BJ (cell line): Measurements from ENCODE around the gene RBMS1. TPM values are rescaled to one million over a fixed set of nuclear protein-coding genes. Genes with fewer than 3 reads are reported as not detected.

Experiments used
- CTCF ChIA-PET: fragments of 350-600 bp; formaldehyde crosslinking; extraction: SDS; loops from one replicate; lab custom pipeline; 2021; ENCODE audit warnings: antibody characterized with exemption, inconsistent platforms; lab: Yijun Ruan, JAX
- POLR2A ChIA-PET: fragments of 300-600 bp; sonication (Branson Sonifier 250); formaldehyde crosslinking; extraction: SDS; loops from one replicate; lab custom pipeline; 2021; ENCODE audit warnings: antibody characterized with exemption; lab: Charles Lee
- DNase-seq: peaks from one replicate; pipeline ENCODE4 v3.0.0-alpha.2; 2011; ENCODE audit warnings: low read depth
- H3K27me3 ChIP-seq: 2 replicates; pipeline ENCODE4 v1.6.0; 2011; ENCODE audit warnings: low read length; ENCODE audit not compliant: control insufficient read depth, insufficient read depth
- H3K36me3 ChIP-seq: 2 replicates; pipeline ENCODE4 v1.5.1; 2011; ENCODE audit warnings: low read length; ENCODE audit not compliant: control insufficient read depth, insufficient read depth
- H3K4me3 ChIP-seq: 2 replicates; pipeline ENCODE4 v1.5.1; 2011; ENCODE audit warnings: low read depth, mild to moderate bottlenecking, control low read depth, low read length
- polyA plus RNA-seq: library from polyadenylated mRNA; depleted of rRNA; stranded (reverse); fragments of >200 nt; gene quantifications from 2 replicates; pipeline ENCODE4 v1.2.3, GENCODE V29; 2011
- TF ChIP-seq, protein P1 (sequence below): IDR thresholded peaks from 2 replicates; pipeline ENCODE4 v1.5.1; 2011; ENCODE audit warnings: low read depth, mild to moderate bottlenecking, control low read depth, inconsistent platforms, low read length, moderate library complexity; ENCODE audit not compliant: insufficient read depth

RBMS1 gene
- polyA plus RNA-seq, 1 experiment = 80.1 TPM

GRCh38 chr2:160349306-160349705, 144.3 kb downstream of the RBMS1 start:
- no peak overlapping the region for H3K4me3 ChIP-seq
- CTCF ChIA-PET = no interaction called here
- POLR2A ChIA-PET = no interaction called here
- TF ChIP-seq, protein P1, sequence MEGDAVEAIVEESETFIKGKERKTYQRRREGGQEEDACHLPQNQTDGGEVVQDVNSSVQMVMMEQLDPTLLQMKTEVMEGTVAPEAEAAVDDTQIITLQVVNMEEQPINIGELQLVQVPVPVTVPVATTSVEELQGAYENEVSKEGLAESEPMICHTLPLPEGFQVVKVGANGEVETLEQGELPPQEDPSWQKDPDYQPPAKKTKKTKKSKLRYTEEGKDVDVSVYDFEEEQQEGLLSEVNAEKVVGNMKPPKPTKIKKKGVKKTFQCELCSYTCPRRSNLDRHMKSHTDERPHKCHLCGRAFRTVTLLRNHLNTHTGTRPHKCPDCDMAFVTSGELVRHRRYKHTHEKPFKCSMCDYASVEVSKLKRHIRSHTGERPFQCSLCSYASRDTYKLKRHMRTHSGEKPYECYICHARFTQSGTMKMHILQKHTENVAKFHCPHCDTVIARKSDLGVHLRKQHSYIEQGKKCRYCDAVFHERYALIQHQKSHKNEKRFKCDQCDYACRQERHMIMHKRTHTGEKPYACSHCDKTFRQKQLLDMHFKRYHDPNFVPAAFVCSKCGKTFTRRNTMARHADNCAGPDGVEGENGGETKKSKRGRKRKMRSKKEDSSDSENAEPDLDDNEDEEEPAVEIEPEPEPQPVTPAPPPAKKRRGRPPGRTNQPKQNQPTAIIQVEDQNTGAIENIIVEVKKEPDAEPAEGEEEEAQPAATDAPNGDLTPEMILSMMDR = no peak
- peaks cover 4% of the 10 kb centered on the region; the same call in 1 of the 2 replicates for H3K36me3 ChIP-seq
- no peak for DNase-seq
- H3K27me3 ChIP-seq = no peaks in the 10 kb centered on the region

GRCh38 chr2:160347269-160347863, 146.2 kb downstream of the RBMS1 start:
- no peak overlapping the region for H3K4me3 ChIP-seq
- H3K27me3 ChIP-seq = no peaks in the 10 kb centered on the region
- TF ChIP-seq, protein P1 = no peak
- DNase-seq = no peak
- ChIA-PET CTCF (no interaction called here), POLR2A (no interaction called here)
- peaks cover 4% of the 10 kb centered on the region; the same call in 1 of the 2 replicates for H3K36me3 ChIP-seq

DNA sequence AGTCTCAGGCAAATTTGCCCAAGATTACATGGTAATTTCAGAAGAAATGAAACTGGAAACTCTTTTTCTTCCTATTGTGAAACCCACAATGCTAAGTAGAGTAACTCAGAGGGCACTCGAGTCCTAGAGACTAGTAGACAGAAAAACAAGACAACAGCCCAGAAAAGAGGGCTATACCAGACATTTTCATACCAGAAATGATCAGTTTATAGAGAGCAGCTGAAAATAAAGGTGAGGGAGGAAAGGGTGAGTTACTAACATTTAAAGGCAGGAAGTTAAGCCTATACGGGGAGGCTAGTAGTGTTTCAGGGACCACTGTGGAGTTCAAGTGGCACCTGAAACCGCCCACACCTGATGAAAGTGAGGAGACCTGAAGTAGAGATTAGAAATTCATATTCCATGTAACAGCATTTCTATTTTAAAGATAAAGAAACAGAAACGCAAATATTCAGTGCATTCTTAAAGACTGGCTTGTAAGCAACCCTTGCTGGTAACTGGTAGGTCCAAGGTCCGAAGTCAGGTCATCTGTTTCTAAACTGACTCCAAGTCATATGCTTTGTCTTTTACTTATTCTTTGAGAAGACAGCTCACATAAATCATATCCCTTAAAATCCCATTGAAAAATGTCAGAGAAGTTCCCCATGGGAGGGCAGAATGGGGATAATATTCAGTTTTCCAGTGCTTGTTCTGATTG, 148.4 kb downstream of the RBMS1 start:
- Histone ChIP-seq H3K4me3 (no peak overlapping the region), H3K27me3 (no peaks in the 10 kb centered on the region), H3K36me3 (peaks cover 4% of the 10 kb centered on the region; the same call in 1 of the 2 replicates)
- no peak for DNase-seq
- TF ChIP-seq, protein P1 = no peak
- ChIA-PET POLR2A (no interaction called here), CTCF (interaction anchor here (1.2 kb wide), 1 partner anchor 21 kb away, joined by 3 read pairs; no protein-coding TSS in a partner anchor)

DNA sequence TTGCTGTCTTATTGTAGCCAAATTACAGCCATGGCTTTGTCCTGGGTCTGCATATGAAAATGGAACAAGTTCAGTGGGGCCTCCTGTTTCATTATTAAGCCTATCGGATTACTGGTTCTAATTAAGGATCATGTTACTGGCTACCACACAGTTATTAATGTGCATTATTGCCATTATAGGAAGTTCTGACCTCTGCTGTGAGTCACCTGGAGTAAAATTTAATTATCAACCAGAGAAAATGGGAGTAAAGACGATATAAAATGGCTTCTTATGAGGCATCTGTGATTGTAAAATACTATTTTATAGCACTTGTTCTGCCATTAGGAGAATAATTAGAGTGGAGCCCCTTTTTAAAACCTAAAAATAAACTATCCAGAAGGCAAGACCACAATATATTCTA, 150.2 kb downstream of the RBMS1 start:
- CTCF ChIA-PET = no interaction called here
- no peak for DNase-seq
- Histone ChIP-seq H3K27me3 (no peaks in the 10 kb centered on the region), H3K4me3 (no peak overlapping the region), H3K36me3 (no peaks in the 10 kb centered on the region; the same call in 1 of the 2 replicates)
- POLR2A ChIA-PET = interaction anchor here (0.8 kb wide), 1 partner anchor 25 kb away, joined by 5 read pairs; no protein-coding TSS in a partner anchor
- TF ChIP-seq, protein P1 = no peak

DNA sequence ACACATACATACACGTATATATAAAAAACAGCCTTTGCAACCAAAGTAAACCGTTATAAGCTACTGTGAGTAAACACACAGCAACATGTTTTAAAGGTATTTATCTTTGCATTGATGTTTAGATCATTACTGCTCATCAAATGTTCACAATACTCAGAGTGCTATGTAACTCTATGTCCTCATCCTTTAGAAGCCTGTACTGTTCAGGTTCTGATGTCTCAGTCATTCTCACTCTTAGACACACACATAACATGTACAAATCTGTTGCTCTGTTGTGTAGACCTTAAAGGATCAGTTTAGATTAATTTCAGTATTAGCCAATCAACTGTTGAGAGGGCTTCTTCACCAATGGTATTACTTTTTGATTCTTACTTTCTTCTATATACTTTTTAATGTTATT, 153.9 kb downstream of the RBMS1 start:
- no peaks in the 10 kb centered on the region for H3K27me3 ChIP-seq
- TF ChIP-seq, protein P1 = no peak
- H3K4me3 ChIP-seq = no peak overlapping the region
- POLR2A ChIA-PET = no interaction called here
- no peak for DNase-seq
- no peaks in the 10 kb centered on the region for H3K36me3 ChIP-seq
- CTCF ChIA-PET = interaction anchor here (0.5 to 1.5 kb wide), 3 partner anchors 15 to 1257 kb away, joined by 3 to 6 read pairs (median 4); no protein-coding TSS in a partner anchor
